Kasumi-1 (cell line): ENCODE results near the gene SLC17A8.
"Not testable (repeated sequence)": the region's sequence is repeated elsewhere in the genome, so short reads cannot be mapped to it uniquely, and the experiment has no call there.

Experiments
- DNase-seq, 2 experiments: peaks; one replicate each; lab custom pipeline; 2025; lab: John Stamatoyannopoulos, UW

The SLC17A8 gene

DNA sequence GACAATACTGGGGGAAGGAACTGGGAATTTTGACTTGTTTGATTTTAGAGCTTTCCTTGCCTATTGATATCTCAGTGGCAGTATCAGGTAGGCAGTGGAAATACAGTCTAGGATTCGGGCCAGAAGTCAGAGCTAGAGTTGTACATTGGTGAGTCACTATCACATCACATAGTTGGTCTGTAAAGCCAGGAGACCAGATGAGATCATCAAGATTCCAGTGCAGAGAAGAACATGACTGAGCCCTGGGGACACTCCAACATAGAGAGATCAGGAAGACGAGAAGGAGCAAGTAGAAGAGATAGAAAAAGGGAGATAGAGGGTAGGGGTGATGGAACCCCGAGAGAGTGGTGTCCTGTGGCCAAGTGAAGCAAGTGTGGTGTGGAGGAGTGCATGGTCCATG, 70.2 kb downstream of the SLC17A8 start:
- no peak for DNase-seq

DNA sequence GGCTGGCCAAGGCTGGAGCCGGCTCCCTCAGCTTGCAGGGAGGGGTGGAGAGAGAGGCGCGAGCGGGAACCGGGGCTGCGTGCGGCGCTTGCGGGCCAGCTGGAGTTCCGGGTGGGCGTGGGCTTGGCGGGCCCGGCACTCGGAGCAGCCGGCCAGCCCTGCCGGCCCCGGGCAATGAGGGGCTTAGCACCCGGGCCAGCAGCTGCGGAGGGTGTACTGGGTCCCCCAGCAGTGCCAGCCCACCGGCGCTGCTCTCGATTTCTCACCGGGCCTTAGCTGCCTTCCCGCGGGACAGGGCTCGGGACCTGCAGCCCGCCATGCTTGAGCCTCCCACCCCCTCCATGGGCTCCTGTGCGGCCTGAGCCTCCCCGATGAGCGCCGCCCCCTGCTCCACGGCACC, 73.4 kb downstream of the SLC17A8 start:
- DNase-seq: not testable (repeated sequence)

DNA sequence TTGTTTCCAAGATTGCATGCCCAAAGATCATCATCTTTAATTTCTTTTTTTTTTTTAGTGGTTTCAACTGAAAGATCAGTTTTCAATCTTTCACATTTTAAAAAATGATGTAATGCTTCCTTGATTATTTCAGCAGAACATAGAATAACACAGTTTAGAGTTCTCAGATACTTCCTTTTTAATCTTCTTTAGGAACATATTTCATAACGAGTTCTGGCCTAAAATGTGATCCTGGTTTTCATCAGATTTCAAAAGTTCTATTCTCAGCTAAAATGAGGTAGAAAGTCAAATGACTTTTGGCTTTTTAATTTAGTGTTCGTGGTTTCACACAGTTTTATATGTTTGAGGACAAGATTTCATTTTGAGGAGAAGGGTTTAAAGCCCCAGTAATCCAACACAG, 76.8 kb downstream of the SLC17A8 start:
- no peak for DNase-seq

DNA sequence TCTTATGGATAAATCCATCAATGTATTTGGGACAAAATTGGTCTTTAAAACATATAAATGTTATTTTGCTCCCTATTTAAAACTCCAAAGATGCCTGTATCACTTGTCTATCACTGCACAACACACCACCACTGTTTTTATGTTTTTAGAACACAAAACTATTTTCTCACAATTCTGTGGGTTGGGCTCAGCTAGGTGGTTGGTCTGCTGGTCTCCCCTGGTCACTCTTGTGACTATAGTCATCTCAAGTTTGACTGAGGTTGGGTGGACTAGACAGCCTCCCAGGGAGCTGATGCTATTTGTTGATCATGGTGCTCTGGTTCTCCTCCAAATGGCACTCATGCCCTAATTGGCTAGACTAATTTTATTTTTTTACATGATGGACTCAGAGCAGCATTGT, 77.3 kb downstream of the SLC17A8 start:
- no peak for DNase-seq

DNA sequence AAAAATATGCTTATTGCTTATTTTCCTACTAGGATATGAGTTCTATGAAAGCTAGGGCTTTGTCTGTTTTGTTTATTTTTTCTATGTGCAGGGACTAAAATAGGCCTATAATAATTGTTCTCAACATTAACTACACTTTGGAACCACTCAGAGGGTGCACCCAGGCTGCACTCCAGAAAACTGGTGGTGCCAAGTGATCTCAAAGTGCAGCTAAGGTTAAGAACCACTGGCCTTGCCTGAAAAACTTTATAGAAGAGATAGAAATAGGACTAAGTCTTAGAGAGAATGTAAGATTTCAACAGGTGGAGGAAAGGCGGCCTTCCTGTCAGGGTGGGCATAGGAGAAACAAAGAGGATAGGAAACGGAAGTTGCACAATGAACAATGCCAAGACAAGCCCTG, 79.1 kb downstream of the SLC17A8 start:
- no peak for DNase-seq

DNA sequence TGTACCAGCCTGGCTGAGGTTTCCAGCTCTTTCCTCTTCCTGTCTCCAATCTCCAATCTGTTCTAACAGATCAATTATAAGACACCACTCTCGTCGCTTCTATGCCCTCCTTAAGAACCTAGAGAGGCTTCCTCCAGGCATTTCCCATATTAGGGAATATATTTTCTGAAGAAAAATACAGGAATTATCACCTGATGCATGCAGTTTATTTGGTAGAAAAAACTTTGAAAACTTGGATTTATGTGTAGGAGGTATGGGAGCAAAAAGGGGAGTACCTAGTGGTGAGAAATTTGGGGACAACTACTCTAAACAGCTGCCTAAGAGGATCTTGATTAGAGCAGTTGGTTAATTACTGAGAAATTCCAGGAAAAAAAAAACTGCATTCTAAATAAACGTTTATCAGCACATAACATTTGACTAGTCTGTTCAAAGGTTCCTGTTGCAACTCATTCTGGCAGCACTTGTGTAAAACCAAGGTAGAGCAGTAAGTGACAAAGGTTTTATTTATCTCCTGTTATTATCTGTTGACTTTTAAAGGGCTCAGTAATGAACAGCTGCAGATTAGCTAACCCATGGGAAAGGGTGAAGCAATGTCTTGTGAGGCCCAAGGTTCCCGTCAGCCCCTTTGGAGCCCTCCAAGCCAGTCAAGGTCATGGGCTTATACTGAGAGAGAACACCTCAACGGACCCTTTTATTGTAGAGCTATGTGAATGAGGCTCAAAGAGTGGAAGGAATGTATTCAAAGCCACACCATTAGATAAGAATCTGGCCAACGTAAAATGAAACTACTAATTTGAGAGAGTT, 80.4 kb downstream of the SLC17A8 start:
- no peak for DNase-seq

DNA sequence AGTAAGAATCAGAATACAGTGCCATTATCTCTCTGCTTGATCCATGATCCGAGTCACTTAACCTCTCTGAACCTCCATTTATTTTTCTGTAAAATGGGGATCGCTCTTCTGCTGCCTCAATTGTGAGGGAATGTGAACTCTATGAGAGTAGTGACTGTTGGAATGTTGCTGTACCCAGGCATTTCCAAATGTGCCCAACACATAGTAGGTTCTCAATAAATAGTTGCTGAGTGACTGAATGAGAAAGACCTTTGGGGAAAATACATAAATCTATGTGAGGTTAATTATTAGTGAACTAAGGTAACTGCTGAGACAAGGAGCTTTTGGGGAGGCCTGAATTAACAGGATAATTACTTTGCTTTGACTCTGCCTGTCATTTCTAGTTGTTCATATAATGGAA, 82.9 kb downstream of the SLC17A8 start:
- no peak for DNase-seq

DNA sequence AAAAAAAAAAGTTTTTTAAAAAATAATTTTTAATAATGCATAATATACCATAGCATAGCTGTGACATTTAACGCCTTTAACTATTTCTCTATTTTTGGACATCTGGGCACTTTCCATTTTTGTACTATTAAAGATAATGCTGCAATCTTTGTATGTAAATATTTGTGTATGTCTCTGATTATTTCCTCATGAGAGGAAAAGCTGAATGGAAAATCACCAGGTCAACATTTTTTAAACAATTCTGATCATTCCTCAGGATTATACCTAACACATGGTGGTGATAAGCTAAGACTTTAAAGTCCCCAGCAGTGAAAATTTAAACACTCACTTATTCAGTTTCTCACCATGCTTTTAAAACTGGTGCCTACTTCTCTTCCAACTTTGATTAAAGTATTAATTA, 85.5 kb downstream of the SLC17A8 start:
- DNase-seq: no peak

DNA sequence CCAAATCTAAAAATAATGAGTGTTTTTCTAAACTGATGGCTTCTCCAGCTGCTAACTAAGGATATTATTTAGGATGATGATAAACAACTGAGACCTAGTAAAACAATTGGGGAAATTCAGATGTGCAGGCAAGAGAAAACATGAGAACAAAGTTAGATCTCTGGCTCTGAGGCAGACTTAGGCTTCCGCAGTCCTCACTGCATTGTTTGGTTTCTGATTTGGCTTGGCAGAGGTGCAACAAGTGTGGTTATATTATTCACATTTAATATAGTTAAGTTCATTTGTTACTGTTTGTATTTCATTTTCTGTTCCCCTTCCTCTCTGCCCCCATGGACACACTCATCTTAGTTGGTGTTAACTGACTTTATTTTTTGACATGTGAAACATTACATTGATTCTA, 86.6 kb downstream of the SLC17A8 start:
- no peak for DNase-seq

DNA sequence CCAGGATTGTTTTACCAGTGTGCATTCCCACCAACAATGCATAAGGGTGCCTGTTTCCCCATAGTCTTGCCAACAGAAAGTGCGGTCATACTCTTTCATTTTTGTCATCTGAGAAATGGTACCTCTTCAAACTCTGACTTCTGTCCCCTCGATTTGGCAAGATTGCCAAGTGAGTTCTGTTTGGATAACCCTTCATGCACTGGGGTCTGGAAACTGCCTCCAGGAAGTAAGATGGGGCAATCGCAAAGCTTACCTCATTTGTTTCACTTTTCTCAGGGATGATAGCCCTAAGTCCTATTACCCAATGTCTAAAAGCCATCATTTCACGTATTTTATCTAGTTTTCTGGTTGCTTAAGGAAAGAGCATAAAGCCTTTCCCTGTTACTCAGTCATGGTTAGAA, 88.2 kb downstream of the SLC17A8 start:
- DNase-seq: no peak

DNA sequence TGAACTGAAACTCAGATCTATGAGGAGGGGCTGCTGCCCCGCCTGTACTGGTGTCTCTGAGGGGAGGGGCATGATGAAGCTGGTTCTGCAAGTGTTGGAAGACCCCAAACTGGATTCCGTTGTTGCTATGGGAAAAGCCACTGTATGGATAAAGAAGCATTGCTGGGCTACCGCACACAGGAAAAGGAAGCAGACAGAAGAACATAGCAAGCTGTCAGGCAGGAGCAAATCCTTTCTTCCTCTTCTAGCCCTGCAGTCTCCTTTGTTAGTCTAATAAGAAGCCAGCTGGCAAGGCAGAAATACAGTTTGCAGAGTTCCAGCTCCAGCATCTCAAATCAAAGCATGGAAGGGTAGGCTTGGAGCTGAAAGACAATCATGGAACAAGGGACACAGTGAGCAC, 90.5 kb downstream of the SLC17A8 start:
- DNase-seq: peak; percentile 53 to 57

DNA sequence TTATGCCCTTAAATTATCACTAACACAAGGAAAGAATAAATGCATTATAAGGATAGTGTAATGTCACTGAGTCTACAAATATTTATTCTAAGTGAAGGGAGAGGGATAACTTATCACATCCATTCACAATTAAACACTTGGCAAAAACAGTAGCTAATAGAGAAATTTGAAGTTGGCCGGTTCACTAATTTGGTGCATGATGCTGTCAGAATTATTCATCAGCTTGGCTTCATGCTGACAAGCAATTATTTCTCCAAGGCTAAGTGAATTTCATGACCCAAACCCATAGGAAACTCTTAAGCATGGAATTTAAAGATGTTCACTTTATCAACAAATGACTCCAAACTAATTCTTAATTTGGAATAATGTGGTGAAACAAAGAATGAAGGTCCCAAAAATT, 91.8 kb downstream of the SLC17A8 start:
- DNase-seq: no peak

DNA sequence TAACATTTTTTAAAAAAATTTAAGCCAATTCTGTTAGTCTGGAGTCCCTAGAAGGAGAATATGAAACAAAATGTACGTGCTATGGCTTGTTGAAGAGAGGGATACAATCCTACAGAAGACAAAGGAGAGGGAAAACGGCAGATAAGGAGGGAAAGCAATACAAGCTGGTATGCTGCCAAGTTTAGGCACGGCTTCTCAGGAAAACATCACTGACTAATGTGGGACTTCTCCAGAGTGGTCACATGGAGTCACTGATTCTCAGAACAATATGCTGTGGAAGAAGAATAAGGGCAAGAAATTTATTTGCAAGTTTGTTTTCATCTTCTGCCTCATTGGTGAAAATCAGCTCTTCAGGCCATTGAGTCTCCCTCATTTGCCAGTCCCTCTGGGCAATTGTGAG, 93.9 kb downstream of the SLC17A8 start:
- no peak for DNase-seq

DNA sequence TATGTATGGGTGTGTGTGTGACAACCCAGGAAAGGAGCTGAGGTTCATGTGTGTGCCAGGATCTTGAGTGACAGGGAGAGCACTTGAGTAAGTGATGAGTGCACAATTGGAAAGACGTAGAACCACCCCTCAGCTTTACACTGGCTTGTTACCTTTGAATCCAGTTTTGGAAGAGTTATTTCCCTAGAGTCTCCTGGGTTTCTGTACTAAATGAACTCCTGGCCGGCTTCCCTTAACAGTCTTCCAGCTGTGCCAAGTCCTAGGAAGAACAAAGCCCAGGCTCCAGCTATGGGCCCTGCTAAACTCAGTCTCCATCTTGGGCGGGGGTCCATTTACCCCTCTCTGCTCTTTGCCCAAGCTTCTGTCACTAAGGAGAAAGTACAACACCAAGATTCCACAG, 97.1 kb downstream of the SLC17A8 start:
- DNase-seq: no peak

DNA sequence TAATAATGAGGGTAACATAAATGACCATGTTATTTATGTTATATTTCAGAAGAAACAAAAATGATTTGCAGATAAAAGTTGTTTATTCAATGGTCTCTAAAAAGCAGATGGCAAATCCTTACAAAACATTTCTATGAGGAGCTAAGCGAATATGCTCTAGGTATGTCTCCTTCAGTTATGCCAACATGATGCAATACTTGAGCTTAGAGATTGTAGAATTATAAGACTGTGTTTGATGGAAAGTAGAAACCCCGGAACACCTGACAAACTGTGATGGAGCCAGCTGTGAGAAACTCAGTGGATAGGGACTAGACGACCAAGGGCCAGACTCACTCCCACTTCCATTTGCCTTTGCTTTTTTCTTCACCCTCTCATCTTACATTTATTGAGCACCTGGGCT, 99.0 kb downstream of the SLC17A8 start:
- no peak for DNase-seq

DNA sequence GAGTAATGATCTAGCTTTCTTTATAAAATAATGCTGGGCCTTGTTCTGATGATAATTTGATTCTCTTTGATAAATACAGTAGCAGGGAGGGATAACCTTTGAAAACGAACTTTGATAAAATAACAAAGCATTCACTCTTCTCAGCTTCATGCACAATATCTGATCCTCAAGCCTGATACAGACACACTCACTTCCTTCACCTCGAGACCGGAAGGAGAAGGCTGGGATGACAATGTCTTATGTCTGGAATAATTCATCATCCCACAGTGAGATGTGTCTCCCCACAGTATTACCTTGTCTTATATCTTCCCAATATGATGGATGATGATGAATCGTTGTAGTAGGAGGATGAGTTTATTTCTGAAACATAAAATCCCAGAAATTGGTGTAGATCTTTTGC, 101.3 kb downstream of the SLC17A8 start:
- DNase-seq: no peak

DNA sequence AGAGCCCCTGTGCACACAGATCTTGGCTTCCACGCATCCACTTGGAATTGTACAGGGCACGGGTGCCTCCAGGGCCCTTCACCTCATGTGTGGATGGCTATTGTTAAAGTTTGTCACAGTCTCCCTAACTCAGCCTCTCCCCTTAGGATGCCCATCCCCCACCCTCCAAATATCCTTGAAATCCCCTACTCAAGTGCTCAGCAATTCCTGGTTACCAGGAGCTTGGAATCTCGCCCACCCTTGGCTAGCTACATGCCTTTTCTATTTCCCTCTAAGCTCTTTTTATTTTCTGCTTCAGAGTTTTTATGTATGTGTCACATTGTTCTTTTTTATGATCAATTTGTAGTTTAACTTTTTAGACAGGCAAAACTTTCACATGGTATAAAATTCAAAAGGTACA, 103.8 kb downstream of the SLC17A8 start:
- DNase-seq: no peak

DNA sequence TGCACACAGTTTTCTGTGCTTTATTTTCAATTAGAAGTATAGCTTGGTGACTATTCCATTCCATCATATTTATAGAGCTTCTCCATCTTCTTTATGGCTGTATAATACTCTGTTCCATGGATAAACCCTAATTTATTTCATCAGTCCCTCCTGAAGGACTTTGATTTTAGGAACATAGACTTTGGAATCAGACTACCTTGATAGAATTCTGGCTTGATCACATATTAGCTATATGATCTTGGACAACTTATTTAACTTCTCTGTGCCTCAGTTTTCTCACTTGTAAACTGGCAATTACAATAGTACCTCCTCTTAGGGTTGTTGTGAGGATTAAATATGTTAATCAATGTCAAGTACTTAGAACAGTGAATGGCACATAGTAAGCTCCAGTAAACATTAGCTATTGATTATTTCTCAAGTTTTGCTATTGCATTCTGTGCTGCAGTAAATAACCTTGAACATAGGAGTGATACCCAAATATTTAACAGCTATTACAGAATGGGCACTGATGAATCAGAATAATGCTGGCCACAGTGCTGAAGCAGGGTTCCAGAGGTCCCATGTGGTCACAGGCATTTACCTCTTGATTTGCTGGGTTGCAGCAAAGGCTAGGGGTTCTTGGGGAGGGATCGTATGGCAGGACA, 104.6 kb downstream of the SLC17A8 start:
- no peak for DNase-seq

DNA sequence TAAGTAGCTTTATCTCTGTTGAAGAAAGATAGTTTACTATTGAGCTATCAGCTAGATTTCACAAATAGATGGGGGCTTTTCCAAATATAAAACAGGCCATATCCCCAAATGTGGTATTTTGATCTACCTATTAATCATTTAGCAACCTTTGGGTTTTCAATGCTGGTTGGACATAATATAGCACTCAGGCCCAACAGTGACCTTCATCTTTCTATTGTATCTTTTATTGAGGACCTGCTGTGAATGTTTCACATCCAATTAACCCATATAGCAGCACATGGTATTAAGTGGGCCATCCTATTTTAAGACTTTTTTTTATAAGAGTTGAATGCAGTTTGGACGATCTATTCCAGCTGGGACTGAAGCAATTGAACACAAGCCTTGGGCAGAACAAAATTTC, 106.8 kb downstream of the SLC17A8 start:
- DNase-seq: no peak

DNA sequence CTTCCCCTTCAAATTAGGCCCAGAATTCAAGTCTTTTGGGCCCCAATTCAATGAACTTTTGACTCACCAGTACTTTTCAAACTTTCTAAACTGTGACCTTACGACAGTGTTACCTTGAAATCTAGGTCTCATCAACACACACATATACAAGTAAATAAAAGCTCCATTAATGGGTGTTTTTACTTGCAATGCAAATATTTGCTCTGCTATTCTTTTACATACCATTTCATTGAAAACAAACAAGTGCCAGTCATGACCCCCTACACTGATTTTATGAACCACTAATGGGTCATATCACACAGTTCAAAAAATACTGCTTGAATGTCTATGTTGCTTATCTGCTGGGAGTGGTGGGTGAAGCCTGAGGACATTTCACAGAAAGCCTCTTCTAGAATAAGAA, 107.7 kb downstream of the SLC17A8 start:
- no peak for DNase-seq

DNA sequence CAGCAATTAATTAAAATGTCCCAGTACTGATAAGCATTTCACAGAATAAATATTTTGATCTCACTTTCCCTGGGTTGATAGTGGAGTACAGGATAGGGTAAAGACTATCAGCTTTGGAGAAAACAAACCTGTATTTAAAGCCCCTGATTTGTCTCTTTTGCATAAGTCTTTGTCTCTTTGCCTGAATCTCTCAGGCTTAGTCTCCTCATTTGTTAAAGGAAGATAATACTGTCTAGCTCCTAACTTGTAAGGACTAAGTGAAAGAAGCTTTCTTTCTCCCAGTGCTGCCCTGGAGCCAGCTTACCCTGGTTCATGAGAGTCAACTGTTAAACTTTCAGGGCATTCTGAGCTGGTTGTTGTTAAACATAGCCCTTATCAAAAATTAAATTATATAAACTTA, 111.3 kb downstream of the SLC17A8 start:
- DNase-seq: no peak
